HepG2 (cell line): ENCODE measurements around the gene KDM2B. TPM values are rescaled to one million over a fixed set of nuclear protein-coding genes. Genes with fewer than 3 reads are reported as not detected.

Experiments used
- ATAC-seq: fragments of 200-7000 bp; cut with Tn5 transposase; 3 replicates; pipeline ENCODE4 v1.9.1; 2020; ENCODE audit warnings: mild to moderate bottlenecking, moderate library complexity
- BruUV-seq: library from RNA; stranded (reverse); fragments of 400-500 nt; replicated peaks from 2 replicates; lab custom pipeline; 2021; lab: Mats Ljungman, UMichigan
- CTCF ChIA-PET: fragments of 300-600 bp; formaldehyde crosslinking; extraction: SDS; loops from one replicate; lab custom pipeline; 2021; ENCODE audit warnings: low total read pairs, inconsistent platforms, low intra/inter-chr PET ratio; lab: Yijun Ruan, JAX
- POLR2A ChIA-PET: fragments of 350-600 bp; sonication (Branson Sonifier 250); formaldehyde crosslinking; loops from one replicate; lab custom pipeline; 2020; ENCODE audit warnings: antibody characterized with exemption, inconsistent platforms; lab: Yijun Ruan, JAX
- DNase-seq: peaks from one replicate; pipeline ENCODE4 v3.0.0-alpha.2; 2015; ENCODE audit warnings: low spot score
- FAIRE-seq: peaks from 3 replicates; lab custom pipeline; 2011; peaks lifted over from hg19 to GRCh38; lab: Jason Lieb, UNC
- H2AFZ ChIP-seq: one replicate; pipeline ENCODE4 v1.6.1; 2011; ENCODE audit warnings: low read length, inconsistent platforms
- H3K27ac ChIP-seq: fragments of 300-600 bp; 3 replicates; pipeline ENCODE4 v1.8.0; 2011; ENCODE audit warnings: mixed run types, mild to moderate bottlenecking, mixed read lengths, low read length, inconsistent platforms; ENCODE audit not compliant: insufficient read depth; ENCODE audit errors: extremely low read length
- H3K27me3 ChIP-seq, 2 experiments: fragments of 200-600 bp in 1 of 2; 2 replicates in 1 of 2; 3 replicates in 1 of 2; pipeline versions ENCODE4 v1.6.0 to v1.8.0; 2011; ENCODE audit warnings: low read length in 2 of 2, mild to moderate bottlenecking in 2 of 2, moderate library complexity in 2 of 2, inconsistent platforms in 1 of 2; ENCODE audit not compliant: insufficient read depth in 2 of 2, control insufficient read depth in 1 of 2
- H3K36me3 ChIP-seq, 2 experiments: fragments of 200-600 bp in 1 of 2; replicated peaks in 1 of 2; 2 replicates in 1 of 2; 3 replicates in 1 of 2; pipeline versions ENCODE4 v1.5.1 to v1.8.0; 2011; ENCODE audit warnings: low read length in 2 of 2, inconsistent platforms in 1 of 2; ENCODE audit not compliant: insufficient read depth in 2 of 2, control insufficient read depth in 1 of 2
- H3K4me1 ChIP-seq: 2 replicates; pipeline ENCODE4 v1.5.1; 2012; ENCODE audit warnings: low read length, inconsistent platforms; ENCODE audit not compliant: insufficient read depth
- H3K4me2 ChIP-seq: 2 replicates; pipeline ENCODE4 v1.6.0; 2011; ENCODE audit warnings: low read depth, low read length, inconsistent platforms
- H3K4me3 ChIP-seq, 3 experiments: fragments of 200-600 bp in 1 of 3; sonication (generic), shearing (Covaris generic) in 1 of 3; replicated peaks in 1 of 3; 2 replicates each; pipeline ENCODE4 v1.5.1; 2011 to 2016; ENCODE audit warnings: low read length in 3 of 3, inconsistent platforms in 2 of 3, low read depth in 2 of 3, mild to moderate bottlenecking in 2 of 3, control low read depth in 1 of 3, mixed read lengths in 1 of 3; ENCODE audit not compliant: insufficient read depth in 1 of 3
- H3K79me2 ChIP-seq: one replicate; pipeline ENCODE4 v1.6.1; 2011; ENCODE audit warnings: low read length, inconsistent platforms; ENCODE audit not compliant: insufficient read depth
- H3K9ac ChIP-seq: 2 replicates; pipeline ENCODE4 v1.6.0; 2011; ENCODE audit warnings: mild to moderate bottlenecking, low read depth, low read length, inconsistent platforms; ENCODE audit not compliant: insufficient read depth
- H3K9me3 ChIP-seq: 2 replicates; pipeline ENCODE4 v1.5.1; 2012; ENCODE audit warnings: mild to moderate bottlenecking, low read length
- H4K20me1 ChIP-seq: 2 replicates; pipeline ENCODE4 v1.6.0; 2011; ENCODE audit warnings: inconsistent platforms, mild to moderate bottlenecking, low read length, moderate library complexity; ENCODE audit not compliant: insufficient read depth
- CREBL2 ChIP-seq: sonication (generic); formaldehyde crosslinking; IDR thresholded peaks from 2 replicates; pipeline ENCODE4 v1.8.1; 2023; ENCODE audit warnings: missing genetic modification reagents, mild to moderate bottlenecking, borderline replicate concordance
- FOXA1 ChIP-seq, 2 experiments: fragments of 450-650 bp in 1 of 2; sonication (generic) in 1 of 2; formaldehyde crosslinking in 1 of 2; IDR thresholded peaks; 2 replicates each; pipeline versions ENCODE4 v1.4.0 to v1.6.1; 2016 to 2020; ENCODE audit warnings: missing genetic modification reagents in 1 of 2
- FOXC1 ChIP-seq: sonication (generic); formaldehyde crosslinking; IDR thresholded peaks from 2 replicates; pipeline ENCODE4 v1.8.0; 2022; ENCODE audit warnings: mild to moderate bottlenecking, missing genetic modification reagents, borderline replicate concordance
- HDAC6 ChIP-seq: fragments of 200-600 bp; sonication (generic); IDR thresholded peaks from 2 replicates; pipeline ENCODE4 v1.7.0; 2017; ENCODE audit warnings: mild to moderate bottlenecking, antibody characterized with exemption, low read length, low read depth
- KDM2A ChIP-seq: sonication (generic); formaldehyde crosslinking; IDR thresholded peaks from 2 replicates; pipeline ENCODE4 v1.4.0; 2020; ENCODE audit warnings: low read depth, missing genetic modification reagents, borderline replicate concordance
- KDM6A ChIP-seq: IDR thresholded peaks from 2 replicates; pipeline ENCODE4 v1.6.1; 2016; ENCODE audit warnings: low read depth
- NFAT5 ChIP-seq: sonication (generic); formaldehyde crosslinking; IDR thresholded peaks from 2 replicates; pipeline ENCODE4 v1.4.0; 2020; ENCODE audit warnings: missing genetic modification reagents
- PRMT3 ChIP-seq: sonication (generic); formaldehyde crosslinking; IDR thresholded peaks from 2 replicates; pipeline ENCODE4 v1.8.1; 2022; ENCODE audit warnings: low read depth, mild to moderate bottlenecking, moderate library complexity, missing genetic modification reagents, borderline replicate concordance
- SATB2 ChIP-seq: sonication (generic); formaldehyde crosslinking; IDR thresholded peaks from 2 replicates; pipeline ENCODE4 v1.5.0; 2020; ENCODE audit warnings: missing genetic modification reagents
- SRY ChIP-seq: sonication (generic); formaldehyde crosslinking; IDR thresholded peaks from 2 replicates; pipeline ENCODE4 v1.8.0; 2022; ENCODE audit warnings: mild to moderate bottlenecking, missing genetic modification reagents
- ZIK1 ChIP-seq: sonication (generic); formaldehyde crosslinking; IDR thresholded peaks from 2 replicates; pipeline ENCODE4 v1.5.0; 2020; ENCODE audit warnings: mild to moderate bottlenecking, low read depth, missing genetic modification reagents, borderline replicate concordance
- ZKSCAN8 ChIP-seq: IDR thresholded peaks from 2 replicates; pipeline ENCODE4 v1.6.1; 2016; ENCODE audit warnings: borderline replicate concordance, missing genetic modification reagents, missing compliant biosample characterization
- ZMYM3 ChIP-seq: sonication (generic); formaldehyde crosslinking; IDR thresholded peaks from 2 replicates; pipeline ENCODE4 v1.5.1; 2020; ENCODE audit warnings: mild to moderate bottlenecking, missing genetic modification reagents
- ZNF232 ChIP-seq: sonication (generic); formaldehyde crosslinking; IDR thresholded peaks from 2 replicates; pipeline ENCODE4 v1.4.0; 2020; ENCODE audit warnings: missing genetic modification reagents, borderline replicate concordance
- ZNF687 ChIP-seq: sonication (generic); formaldehyde crosslinking; IDR thresholded peaks from 2 replicates; pipeline ENCODE4 v1.5.1; 2020; ENCODE audit warnings: mild to moderate bottlenecking, missing genetic modification reagents, moderate library complexity
- ZNF772 ChIP-seq: sonication (generic); formaldehyde crosslinking; IDR thresholded peaks from 2 replicates; pipeline ENCODE4 v1.5.0; 2020; ENCODE audit warnings: mild to moderate bottlenecking, missing genetic modification reagents
- WGBS: methylation state at CpG from one replicate; pipeline ENCODE4 v1.1.6; 2017; ENCODE audit warnings: low lambda C conversion rate; 5-methylcytosine and 5-hydroxymethylcytosine counted together
- in situ Hi-C: cut with HindIII; loops from 2 replicates; pipeline ENCODE4 v1.10.0; 2017; ENCODE audit warnings: low pct_unique_long_range_greater_than_20kb; ENCODE audit not compliant: extremely low pct_ligation_motif_present
- intact Hi-C: fragments of 100-400 bp; cut with micrococcal nuclease; formaldehyde crosslinking; loops from one replicate; pipeline ENCODE4 v1.10.0; 2022; ENCODE audit not compliant: unreplicated experiment
- polyA plus RNA-seq, 8 experiments: library from polyadenylated mRNA; depleted of rRNA in 3 of 8; stranded (reverse) in 7 of 8; unstranded in 1 of 8; fragments of >200 nt; fragmentation: Illumina TruSeq in 4 of 8; extraction: Trizol in 4 of 8; gene quantifications; 2 replicates each; pipeline versions ENCODE4 v1.2.1 to v1.2.3, GENCODE V29; 2011 to 2016; ENCODE audit warnings: low read depth in 4 of 8, missing spikeins in 1 of 8, mixed read lengths in 1 of 8; ENCODE audit not compliant: insufficient read depth in 1 of 8
- total RNA-seq, 5 experiments: library from RNA; depleted of rRNA; stranded (reverse); fragments of >200 nt; fragmentation: Illumina TruSeq; extraction: Trizol; gene quantifications; 2 replicates each; pipeline ENCODE4 v1.2.3, GENCODE V29; 2016; ENCODE audit warnings: low read depth in 1 of 5

Gene KDM2B
- total and polyA plus RNA-seq, 2 of the 13 experiments (the other 11 are each of a cell fraction or from before 2014, with no cell fraction given), result 17.5 to 26.1 TPM

GRCh38 chr12:121417847-121418246, 163.0 kb downstream of the KDM2B start:
- POLR2A ChIA-PET, result interaction anchor here (0.5 to 2.1 kb wide), 2 partner anchors 18 to 143 kb away, joined by 4 to 6 read pairs; partner anchors contain the start of gene RNF34
- TF ChIP-seq ZIK1 (CRISPR knock-in tag), result no peak
- no peak for TF ChIP-seq ZNF687 (CRISPR knock-in tag)
- TF ChIP-seq HDAC6, result no peak
- no peak for TF ChIP-seq PRMT3 (CRISPR knock-in tag)
- no peak for TF ChIP-seq SRY (CRISPR knock-in tag)
- TF ChIP-seq ZNF232 (CRISPR knock-in tag), result no peak
- no peak for TF ChIP-seq KDM2A (CRISPR knock-in tag)
- TF ChIP-seq KDM6A (CRISPR knock-in tag), result no peak
- no peak for TF ChIP-seq SATB2 (CRISPR knock-in tag)
- TF ChIP-seq NFAT5 (CRISPR knock-in tag), result no peak
- TF ChIP-seq FOXA1 (IDR thresholded peaks at IDR 0.05), result no peak
- TF ChIP-seq FOXA1 (CRISPR knock-in tag; IDR thresholded peaks at IDR 0.05), result no peak
- TF ChIP-seq FOXC1 (CRISPR knock-in tag), result no peak
- no peak for TF ChIP-seq ZMYM3 (CRISPR knock-in tag)
- no peak for TF ChIP-seq CREBL2 (CRISPR knock-in tag)
- no peak for TF ChIP-seq ZKSCAN8 (CRISPR knock-in tag)
- no peak for TF ChIP-seq ZNF772 (CRISPR knock-in tag)

More at GRCh38 chr12:121417847-121418246, 163.0 kb downstream of the KDM2B start:
- WGBS, result 97% methylated on average over 6 of the region's 6 CpGs
- no peak overlapping the region for H2AFZ ChIP-seq
- no peaks in the 10 kb centered on the region for H3K27me3 ChIP-seq
- peaks cover 14 to 71% of the 10 kb centered on the region in 2 experiments for H3K36me3 ChIP-seq
- H3K4me1 ChIP-seq, result no peaks in the 10 kb centered on the region
- no peak overlapping the region for H3K9ac ChIP-seq
- in situ Hi-C loops, result no loop called here
- FAIRE-seq, result no peak
- no peaks in the 10 kb centered on the region for H3K9me3 ChIP-seq
- no TSS peak for BruUV-seq
- no peak overlapping the region for H3K4me2 ChIP-seq
- no peak overlapping the region for H3K27ac ChIP-seq
- no peak for DNase-seq
- H3K79me2 ChIP-seq, result no peaks in the 10 kb centered on the region
- no peaks in the 10 kb centered on the region for H4K20me1 ChIP-seq
- CTCF ChIA-PET, result no interaction called here
- no peak overlapping the region for H3K4me3 ChIP-seq
- intact Hi-C loops, result no loop called here
- no peak for ATAC-seq
